Fibroblast of peridontal ligament (primary cell): ENCODE results near the gene CD274.

Source experiments
- DNase-seq: peaks from one replicate; pipeline ENCODE4 v3.0.0-alpha.2; 2010; ENCODE audit errors: extremely low read depth

CD274 gene

DNA sequence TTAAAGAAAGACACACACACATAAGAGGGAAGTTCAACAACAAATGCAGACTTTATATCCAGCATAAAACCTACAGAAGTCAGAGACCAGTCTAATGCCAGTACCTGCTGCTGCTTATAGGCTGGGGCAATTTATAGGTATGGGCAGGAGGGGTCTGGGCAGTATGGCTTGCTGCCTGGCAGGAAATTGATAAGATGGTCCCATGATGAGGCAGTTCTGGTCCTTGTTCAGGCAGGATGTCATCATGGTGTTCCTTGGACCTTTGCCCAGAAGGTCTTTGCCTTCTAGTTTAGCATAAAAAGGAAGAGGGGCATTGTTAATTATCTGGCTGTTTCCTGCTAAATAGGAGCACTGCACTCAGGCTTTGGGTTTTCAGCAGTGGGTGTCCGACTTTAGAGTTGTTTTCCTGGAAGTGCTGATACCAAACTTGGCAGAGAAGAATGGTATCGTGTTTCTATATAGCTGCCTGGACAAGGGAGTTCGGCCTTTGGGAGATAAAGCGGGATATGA, 49.6 kb downstream of the CD274 start:
- DNase-seq, result peak; percentile 30

DNA sequence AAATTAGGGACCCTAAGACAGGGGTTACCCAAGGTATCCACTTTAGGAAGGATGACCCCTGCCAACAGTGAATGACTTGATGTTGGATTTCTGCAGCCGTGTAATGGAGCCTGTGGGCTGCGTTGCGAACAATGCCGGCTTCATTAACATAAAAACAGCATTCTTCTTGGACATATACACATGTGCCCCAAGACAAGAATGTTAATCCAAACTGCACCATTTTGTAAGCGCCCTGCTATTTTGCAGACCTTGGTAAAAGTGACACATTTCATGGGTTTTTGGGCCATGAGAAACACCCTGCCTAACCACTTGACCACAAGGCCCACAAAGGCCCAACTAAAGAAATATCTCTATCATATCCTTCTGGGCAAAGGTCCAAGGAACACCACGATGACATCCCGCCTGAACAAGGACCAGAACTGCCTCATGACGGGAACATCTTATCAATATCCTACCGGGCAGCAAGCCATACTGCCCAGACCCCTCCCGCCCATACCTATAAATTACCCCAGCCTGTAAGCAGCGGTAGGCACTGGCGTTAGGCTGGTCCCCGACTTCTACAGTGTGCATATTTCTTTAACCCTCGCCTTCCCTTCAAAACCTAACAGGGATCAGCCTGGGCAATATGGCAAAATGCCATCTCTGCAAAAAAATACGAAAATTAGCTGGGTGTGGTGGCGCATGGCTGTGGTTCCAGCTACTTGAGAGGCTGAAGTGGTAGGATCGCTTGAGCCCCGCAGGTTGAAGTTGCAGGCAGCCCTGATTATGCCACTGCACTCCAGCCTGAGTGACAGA, 50.3 kb downstream of the CD274 start:
- DNase-seq, result no peak

DNA sequence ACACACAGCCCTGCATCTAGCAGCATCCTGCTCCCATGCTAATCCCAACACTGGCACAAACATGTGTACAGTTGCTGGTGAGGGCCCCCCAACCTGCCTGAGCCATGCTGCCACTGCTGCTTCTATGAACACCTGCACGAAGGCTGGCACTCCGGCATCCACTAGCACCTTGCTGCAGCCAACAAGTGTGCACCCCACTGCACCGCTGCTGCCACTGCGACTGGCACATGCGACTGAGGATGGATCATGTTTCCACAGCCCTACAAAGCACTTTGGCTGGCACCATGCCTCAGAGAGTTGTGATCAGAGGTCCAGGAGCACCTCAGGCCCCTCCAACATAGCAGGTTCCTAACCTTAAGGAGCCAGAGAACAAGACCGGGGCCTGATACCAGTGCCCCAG, 52.2 kb downstream of the CD274 start:
- DNase-seq, result no peak

DNA sequence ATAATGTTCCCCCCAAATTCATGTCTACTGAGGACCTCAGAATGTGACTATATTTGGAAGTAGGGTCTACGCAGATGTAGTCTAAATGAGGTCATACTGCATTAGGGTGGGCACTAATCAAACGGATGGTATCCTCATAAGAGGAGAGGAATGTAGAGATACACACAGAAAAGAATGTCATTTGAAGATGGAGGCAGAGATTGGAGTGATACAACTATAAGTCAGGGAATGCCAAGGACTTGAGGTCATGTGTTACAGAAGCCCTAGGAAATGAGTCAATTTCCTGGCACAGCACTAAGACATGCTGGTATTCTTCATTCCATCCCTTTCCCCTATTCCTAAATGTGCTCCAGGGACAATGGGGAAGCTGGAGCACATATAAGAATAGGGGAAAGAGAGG, 59.2 kb downstream of the CD274 start:
- peak; percentile 93 for DNase-seq

DNA sequence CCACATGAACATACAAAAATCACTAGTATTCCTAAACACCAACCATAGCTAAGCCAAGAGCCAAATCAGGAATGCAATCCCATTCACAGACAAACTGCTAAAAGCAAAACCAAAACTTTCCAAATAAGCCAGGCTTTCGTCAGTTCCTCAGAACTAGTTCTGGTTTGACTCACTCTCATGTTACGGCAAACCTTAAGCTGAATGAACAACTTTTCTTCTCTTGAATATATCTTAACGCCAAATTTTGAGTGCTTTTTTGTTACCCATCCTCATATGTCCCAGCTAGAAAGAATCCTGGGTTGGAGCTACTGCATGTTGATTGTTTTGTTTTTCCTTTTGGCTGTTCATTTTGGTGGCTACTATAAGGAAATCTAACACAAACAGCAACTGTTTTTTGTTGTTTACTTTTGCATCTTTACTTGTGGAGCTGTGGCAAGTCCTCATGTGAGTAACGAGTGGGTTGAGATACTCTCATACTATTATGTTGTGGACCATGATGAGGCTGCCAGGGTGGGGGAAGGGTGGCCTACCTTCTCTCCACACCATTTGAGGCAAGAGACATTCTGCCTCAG, 60.1 kb downstream of the CD274 start, which contains the start of gene PDCD1LG2:
Gene PDCD1LG2, plus strand, starts transcription at position 172 of the 572 bp plus-strand sequence. CDS start 12,016 bp downstream, outside the sequence.
- peak; percentile 91 for DNase-seq

DNA sequence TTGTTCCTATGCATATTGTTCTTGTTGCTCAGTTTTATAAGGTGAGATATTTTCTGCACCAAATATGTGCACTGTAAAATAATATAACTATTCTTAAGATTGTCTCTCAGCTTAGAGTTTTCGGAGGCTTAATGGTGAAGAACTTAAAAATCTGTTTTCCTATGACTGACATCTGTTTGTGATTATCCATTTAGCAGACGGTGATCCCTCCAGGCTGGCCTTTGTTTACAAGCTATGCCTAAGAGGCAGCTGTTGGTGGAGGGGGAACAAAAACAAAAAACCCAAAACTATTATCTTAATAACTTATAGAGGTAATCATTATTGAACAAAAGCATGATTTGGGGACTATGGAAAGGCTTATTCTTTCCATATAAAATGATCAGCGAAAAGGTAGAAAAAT, 60.6 kb downstream of the CD274 start:
- DNase-seq, result peak; percentile 67

DNA sequence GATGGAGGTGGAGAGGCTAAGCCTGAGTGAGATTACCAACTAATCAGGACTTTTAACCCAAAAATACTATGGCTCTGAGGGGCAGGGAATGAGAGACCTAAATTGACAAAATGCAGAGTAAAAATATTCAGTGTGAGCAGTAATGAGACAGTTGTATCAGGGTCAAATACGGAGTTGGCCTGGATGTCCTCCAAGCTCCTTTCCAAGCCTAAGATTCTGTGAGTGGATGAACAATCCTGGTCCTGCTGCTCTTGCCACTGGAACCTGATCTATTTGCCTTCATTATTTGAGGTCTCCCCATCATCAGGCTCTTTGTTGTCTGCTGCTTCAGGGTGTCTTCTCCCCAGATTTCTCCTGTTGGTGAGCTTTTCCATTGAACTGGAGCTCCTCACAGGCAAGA, 61.1 kb downstream of the CD274 start:
- DNase-seq, result peak; percentile 27

DNA sequence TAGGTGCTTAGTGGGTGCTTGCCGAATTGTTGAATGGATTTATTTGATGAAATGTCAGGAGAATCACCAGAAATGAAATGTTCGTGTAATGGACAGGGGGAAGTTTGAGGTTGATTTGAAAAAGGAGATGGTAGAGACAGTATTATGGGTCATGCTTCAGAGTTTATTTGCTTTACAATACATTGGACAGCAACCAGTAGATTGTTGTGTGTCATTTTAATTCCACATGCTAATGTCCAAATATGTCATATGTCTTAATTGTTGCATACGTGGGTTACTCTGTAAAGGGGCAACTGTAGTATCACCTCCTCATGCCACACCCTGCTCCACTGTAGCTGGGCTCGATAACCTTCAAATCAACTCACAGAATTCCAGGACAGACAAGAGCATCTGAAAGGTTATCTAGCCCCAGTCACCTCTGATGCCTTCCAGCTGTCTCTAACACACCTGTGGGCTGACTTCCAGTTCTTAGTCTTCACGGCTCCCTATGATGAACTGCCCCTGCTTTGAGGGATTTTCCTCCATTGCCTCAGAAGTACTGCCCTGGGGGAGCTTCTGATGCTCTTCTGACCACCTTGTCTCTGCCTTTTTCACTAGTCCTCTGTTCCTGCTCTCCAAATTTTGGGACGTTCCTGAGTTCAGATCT, 61.7 kb downstream of the CD274 start:
- no peak for DNase-seq

DNA sequence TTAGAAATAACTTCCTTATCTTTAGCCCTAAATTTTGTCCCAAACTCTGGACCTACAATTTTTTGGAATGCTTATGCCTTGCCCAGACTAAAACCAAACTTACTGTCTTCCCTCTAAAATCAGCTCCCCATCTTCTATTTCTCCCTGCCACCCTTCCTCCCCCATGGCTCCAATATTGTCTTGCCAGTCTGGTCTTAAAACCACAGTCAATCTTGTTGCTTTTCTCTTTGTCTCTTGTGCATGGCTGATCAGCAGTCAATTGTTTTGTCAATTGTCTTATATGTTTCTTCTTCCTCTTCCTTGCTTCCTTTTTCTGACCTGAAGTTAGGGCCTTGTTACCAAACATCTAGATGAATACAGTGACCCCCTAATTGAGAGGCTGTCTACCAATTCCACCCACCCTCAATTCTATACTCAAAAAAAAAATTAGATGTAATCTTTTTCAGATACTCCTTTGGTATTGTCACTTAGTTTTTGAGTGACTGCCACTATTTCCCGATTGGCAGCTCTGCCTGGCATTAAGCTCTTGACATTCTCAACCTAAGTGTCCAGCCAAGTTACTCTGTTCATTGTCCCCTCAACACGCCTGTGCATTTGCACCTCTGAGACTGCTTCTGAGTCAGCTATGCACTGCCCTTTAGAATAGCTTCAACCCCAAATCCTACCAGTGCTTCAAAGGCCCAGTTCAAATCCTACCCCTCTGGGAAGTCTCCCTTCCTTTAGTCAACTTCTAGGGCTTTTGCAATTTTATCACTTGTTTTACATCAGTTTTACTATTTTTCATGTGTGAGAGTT, 62.5 kb downstream of the CD274 start:
- DNase-seq, result no peak

DNA sequence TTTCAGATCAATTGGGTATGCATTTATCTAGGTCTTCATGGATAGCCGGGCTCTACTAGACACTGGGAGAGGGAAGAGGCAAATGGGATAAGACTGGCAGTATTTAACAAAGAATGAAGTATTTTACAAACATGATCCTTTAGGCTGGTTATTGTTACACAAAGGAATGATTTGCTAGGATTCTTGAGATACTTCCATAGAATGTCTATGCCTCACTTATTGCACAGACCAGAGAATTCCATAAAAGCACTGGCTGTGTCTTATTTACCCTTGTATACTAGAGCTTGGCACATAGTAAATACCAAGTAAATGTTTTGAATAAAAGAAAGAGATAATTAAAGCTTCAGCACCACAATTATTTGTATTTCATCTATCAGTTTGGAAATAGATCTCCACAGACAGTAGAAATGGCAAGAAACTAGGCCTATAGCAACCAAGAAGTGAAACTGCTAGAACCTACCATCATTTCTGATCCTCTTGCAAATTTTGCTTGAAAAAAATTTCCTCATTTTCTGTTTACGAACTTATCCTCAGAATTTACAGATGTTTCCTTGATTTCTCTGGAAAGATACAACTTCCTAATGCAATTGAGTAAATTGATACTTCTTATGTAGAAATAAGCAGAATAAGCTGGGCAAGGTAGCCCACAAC, 63.7 kb downstream of the CD274 start:
- DNase-seq, result peak; percentile 54

DNA sequence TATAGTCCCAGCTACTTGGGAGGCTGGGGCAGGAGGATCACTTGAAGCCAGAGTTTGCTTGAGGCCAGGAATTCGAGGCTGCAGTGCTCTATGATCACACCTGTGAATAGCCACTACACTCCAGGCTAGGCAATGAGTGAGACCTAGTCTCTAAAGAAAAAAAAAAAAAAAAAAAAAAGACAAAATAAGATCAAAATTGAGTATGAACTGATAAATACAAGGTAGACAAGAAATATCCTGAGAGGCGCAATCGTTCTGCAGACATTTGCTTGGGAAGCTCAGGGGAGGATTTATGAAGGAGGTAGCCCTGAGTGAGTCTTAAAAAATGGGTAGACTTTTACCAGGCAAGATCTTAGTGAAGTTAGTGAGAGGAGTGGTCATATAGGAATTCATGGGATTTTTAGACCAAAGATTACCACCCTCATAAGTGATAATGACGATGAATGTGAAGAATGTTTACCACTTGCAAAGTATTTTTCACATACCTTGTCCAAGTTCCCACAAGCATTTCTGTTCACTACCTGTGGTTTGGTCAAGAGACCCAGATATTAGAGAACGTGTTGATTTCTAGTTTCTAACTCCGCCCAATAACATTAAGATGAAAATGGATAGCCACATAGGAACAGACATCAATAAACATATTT, 64.4 kb downstream of the CD274 start:
- no peak for DNase-seq

DNA sequence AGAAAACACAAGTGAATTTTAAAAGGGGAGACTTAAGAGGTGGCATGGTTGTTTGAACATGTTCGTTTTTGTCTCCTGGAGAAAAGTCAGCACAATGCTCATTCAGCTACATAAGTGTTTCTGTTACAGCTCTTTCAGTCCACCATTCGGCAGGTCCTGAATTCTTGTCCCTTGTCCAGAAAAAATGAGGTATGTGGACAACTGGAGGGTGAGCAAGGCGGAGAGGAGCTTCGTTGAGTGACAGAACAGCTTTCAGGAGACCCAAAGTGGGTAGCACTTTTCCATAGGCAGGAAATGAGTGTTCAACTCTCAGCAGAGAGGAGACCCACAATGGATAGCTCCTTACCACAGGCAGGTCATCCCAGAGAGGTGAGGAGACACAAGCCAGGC, 64.9 kb downstream of the CD274 start:
- DNase-seq, result no peak

DNA sequence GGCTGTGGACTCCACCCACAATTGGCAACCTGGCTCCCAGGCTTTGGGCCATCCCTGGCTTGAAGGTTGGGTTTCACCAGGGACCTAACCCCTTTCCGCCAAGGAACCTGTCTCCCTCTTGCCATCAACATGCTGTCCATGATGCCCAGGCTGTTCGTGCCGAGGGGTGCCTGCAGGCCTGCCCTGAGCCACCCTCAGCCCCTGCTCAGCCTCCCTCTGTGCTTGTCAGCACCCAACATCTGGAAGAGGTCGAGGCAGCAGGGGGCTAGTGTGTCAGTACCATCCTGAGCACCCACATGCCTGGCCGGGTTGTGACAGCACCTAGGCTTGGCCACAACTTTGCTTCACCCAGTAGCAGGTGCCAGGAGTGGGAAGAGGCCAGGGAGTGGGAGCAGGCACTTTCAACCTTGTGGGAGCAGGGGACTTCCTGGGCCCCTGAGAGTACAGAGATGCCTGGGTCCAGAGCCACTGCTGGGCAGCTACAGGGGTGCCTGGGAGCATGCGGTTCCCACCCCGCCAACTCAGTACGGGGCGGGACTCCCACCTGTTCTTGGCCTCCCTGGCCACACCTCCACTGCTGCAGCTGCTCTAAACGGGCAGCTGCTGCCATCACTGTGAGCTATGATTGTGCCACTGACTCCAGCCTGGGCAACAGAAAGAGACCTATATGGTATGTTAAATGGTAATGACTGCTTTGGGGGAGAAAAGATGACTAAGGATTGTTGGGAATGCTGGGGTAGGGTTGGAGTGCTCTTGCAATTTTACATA, 66.3 kb downstream of the CD274 start:
- no peak for DNase-seq

DNA sequence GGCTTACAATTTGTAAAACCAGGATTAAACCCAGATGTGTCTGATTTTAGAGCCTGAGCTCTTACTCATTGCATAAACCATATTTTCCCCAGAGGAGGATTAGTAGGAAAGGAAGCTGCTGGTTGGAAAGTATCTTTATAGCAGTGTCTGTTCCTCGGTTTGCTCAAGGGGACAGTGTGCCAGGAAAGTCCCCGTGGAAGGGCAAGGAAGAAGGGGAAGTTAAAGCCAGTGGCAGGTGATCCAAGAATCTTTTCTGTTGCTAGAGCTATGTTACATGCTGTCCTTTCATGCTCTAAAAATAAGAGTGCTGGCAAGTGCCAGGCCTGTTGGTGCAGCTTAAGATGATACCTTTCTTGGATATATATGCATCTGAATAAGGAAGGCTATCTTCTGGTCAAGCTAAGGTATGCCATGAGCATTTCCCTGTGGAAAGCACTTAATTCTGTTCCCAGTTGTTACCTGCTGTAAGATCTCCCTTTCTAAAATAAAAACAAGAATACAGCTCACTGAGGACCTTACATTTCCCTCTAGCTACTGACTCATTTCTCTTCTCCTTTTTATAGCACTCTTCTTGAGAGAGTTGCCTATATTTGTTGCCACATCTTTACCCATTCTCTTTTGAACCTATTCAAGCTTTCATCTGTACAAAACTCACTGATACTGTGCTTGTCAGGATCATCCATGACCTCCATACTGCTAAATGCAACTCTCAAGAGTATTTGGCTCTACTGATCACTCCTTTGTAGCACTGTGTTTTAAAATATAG, 68.0 kb downstream of the CD274 start:
- peak; percentile 74 for DNase-seq

DNA sequence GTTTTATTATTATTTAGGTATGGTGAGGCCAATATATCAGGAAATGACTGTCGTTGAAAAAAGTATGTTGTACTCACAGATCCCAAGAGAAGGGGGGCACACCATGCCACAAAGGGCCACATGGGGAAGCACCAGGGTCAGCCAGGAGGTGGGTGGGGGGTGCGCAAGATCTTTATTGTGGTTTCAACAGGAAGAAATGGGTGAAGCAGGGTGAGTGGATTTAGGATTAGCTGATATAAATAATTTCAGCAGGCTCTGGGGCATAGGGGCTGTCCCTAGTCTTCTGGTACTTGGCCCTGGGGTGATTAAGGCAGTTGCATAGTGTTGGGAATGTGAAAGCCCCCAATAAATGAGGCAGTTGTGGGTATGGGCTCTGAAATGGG, 68.6 kb downstream of the CD274 start:
- no peak for DNase-seq
